Lower lobe of right lung (tissue), 2 donors: ENCODE results near the gene GLT6D1. TPM values are rescaled to one million over a fixed set of nuclear protein-coding genes. Genes with fewer than 3 reads are reported as not detected.

Experiments used
- ATAC-seq, 2 donors: fragments of 200-7000 bp; cut with Tn5 transposase; one replicate each; pipeline ENCODE4 v1.9.1; 2020 to 2022; ENCODE audit warnings: mild to moderate bottlenecking in 2 of 2, moderate library complexity in 2 of 2
- DNase-seq: peaks from one replicate; pipeline ENCODE4 v3.0.0-alpha.2; 2020
- H3K27ac ChIP-seq: fragments of 200-600 bp; one replicate; pipeline ENCODE4 v1.8.0; 2022
- H3K27me3 ChIP-seq: fragments of 200-600 bp; one replicate; pipeline ENCODE4 v1.8.0; 2022; ENCODE audit warnings: low read depth
- H3K36me3 ChIP-seq: fragments of 200-600 bp; one replicate; pipeline ENCODE4 v1.8.0; 2022; ENCODE audit warnings: mild to moderate bottlenecking
- H3K4me1 ChIP-seq: fragments of 200-600 bp; one replicate; pipeline ENCODE4 v1.8.0; 2022
- H3K4me3 ChIP-seq: fragments of 200-600 bp; one replicate; pipeline ENCODE4 v1.8.0; 2022; ENCODE audit warnings: mild to moderate bottlenecking
- H3K9me3 ChIP-seq: fragments of 200-600 bp; one replicate; pipeline ENCODE4 v1.8.0; 2022
- CTCF ChIP-seq: fragments of 200-600 bp; IDR thresholded peaks from one replicate; pipeline ENCODE4 v1.8.0; 2022; ENCODE audit warnings: antibody characterized with exemption, mild to moderate bottlenecking
- intact Hi-C: fragments of 100-400 bp; cut with DNase I; formaldehyde crosslinking; loops from one replicate; pipeline ENCODE4 v1.11.0; 2022
- total RNA-seq: library from RNA; stranded (reverse); fragmentation: NEBNext Ultra II Directional; extraction: Animal tissue kit (Norgen Biotek cat#: 25700); gene quantifications from one replicate; pipeline ENCODE4 v1.2.1, GENCODE V29; 2021
- donor health status: DM: no; HTN: yes; CAD: no; lungs with severe emphysema.

The GLT6D1 gene
- total RNA-seq, 1 donor from 2014 or later: not detected

- no peak for TF ChIP-seq CTCF
- DNase-seq (no peak), ATAC-seq (no peak)
Measured at GRCh38 chr9:135660407-135660806, 21.1 kb upstream of the GLT6D1 start.

GRCh38 chr9:135659252-135659651, 19.9 kb upstream of the GLT6D1 start:
- no peak for DNase-seq
- no peaks in the 10 kb centered on the region for H3K36me3 ChIP-seq
- no peak overlapping the region for H3K4me3 ChIP-seq
- no peak for ATAC-seq
- no peaks in the 10 kb centered on the region for H3K9me3 ChIP-seq
- intact Hi-C loops: no loop called here
- no peak overlapping the region for H3K27ac ChIP-seq
- no peaks in the 10 kb centered on the region for H3K4me1 ChIP-seq
- H3K27me3 ChIP-seq: peaks cover 14% of the 10 kb centered on the region
- no peak for TF ChIP-seq CTCF

More at GRCh38 chr9:135660407-135660806, 21.1 kb upstream of the GLT6D1 start:
- H3K4me3 ChIP-seq: no peak overlapping the region
- H3K27ac ChIP-seq: no peak overlapping the region
- peaks cover 17% of the 10 kb centered on the region for H3K27me3 ChIP-seq
- intact Hi-C loops: no loop called here
- H3K36me3 ChIP-seq: no peaks in the 10 kb centered on the region
- no peaks in the 10 kb centered on the region for H3K4me1 ChIP-seq
- H3K9me3 ChIP-seq: no peaks in the 10 kb centered on the region

- no peak for TF ChIP-seq CTCF
- Histone ChIP-seq H3K27me3 (peaks cover 14% of the 10 kb centered on the region), H3K27ac (no peak overlapping the region), H3K9me3 (no peaks in the 10 kb centered on the region), H3K36me3 (no peaks in the 10 kb centered on the region), H3K4me3 (no peak overlapping the region), H3K4me1 (no peaks in the 10 kb centered on the region)
- intact Hi-C loops: no loop called here
- no peak for ATAC-seq
- DNase-seq: no peak
Measured at GRCh38 chr9:135657416-135657815, 18.1 kb upstream of the GLT6D1 start.

- intact Hi-C loops: no loop called here
- Histone ChIP-seq H3K27me3 (peaks cover 14% of the 10 kb centered on the region), H3K4me3 (no peak overlapping the region), H3K27ac (no peak overlapping the region), H3K9me3 (no peaks in the 10 kb centered on the region), H3K4me1 (no peaks in the 10 kb centered on the region), H3K36me3 (no peaks in the 10 kb centered on the region)
- ATAC-seq (no peak), DNase-seq (no peak)
- no peak for TF ChIP-seq CTCF
Measured at GRCh38 chr9:135655317-135655716, 16.0 kb upstream of the GLT6D1 start.

- TF ChIP-seq CTCF: no peak
- peaks cover 6% of the 10 kb centered on the region for H3K27me3 ChIP-seq
- H3K4me1 ChIP-seq: no peaks in the 10 kb centered on the region
- H3K4me3 ChIP-seq: no peak overlapping the region
- ATAC-seq (no peak), DNase-seq (no peak)
- H3K36me3 ChIP-seq: no peaks in the 10 kb centered on the region
- intact Hi-C loops: no loop called here
- peaks cover 28% of the 10 kb centered on the region for H3K9me3 ChIP-seq
- H3K27ac ChIP-seq: no peak overlapping the region
Measured at GRCh38 chr9:135650408-135650807, 11.1 kb upstream of the GLT6D1 start.

- H3K4me1 ChIP-seq: no peaks in the 10 kb centered on the region
- ATAC-seq: no peak
- intact Hi-C loops: no loop called here
- H3K9me3 ChIP-seq: peaks cover 37% of the 10 kb centered on the region
- H3K4me3 ChIP-seq: no peak overlapping the region
- H3K27ac ChIP-seq: no peak overlapping the region
- no peak for DNase-seq
- H3K27me3 ChIP-seq: no peaks in the 10 kb centered on the region
- H3K36me3 ChIP-seq: no peaks in the 10 kb centered on the region
- TF ChIP-seq CTCF: no peak
Measured at GRCh38 chr9:135649508-135649907, 10.2 kb upstream of the GLT6D1 start.
